ENCODE results near the gene PHETA1.

- TF ChIP-seq CTCF (IDR thresholded peaks at IDR 0.05) (no peak), POLR2A (IDR thresholded peaks at IDR 0.05) (no peak)
Measured at GRCh38 chr12:111311011-111311410, 57.9 kb downstream of the PHETA1 start.

Data from testis (tissue), 2 donors.